CD4-positive, alpha-beta T cell treated with Interleukin-17A for 4 hours (primary cell): Measurements from ENCODE around the gene VIPR2.

ENCODE experiments used
- DNase-seq: peaks from one replicate; pipeline ENCODE4 v3.0.0-alpha.2; 2020; ENCODE audit warnings: mixed read lengths

The VIPR2 gene

DNA sequence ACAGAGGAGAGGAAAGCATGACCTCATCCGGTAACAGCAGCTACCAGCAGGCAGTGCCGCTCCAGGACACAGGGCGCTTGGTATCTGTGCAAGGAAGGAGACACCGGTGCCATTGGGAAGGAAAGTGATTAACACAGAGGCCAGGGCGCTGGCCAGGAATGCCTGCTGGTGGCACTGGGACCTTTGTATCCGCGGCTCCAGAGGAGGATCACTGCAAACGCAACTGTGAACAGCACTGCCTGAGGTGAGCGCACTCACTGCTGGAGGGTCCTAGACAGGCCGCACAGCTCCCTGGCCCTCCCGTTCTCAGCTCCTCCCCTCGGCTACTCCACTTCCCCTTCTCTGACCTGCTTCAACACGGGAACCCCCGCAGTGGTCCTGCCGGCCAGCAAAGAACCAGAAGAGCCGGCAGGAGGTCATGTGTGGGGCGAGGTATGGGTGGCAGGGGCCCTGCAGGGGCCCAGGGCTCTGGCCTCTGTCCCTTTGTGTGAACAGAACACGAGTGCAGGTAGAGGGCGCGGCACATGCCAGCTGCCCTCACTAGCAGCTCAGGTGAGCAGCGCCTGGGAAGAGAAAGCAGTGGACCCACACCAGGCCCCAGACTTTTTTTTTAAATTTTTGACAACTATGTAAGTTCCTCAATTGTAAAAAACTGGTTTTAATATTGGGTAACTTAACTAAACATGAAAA is 107.6 kb downstream of the VIPR2 start:
- no peak for DNase-seq

- no peak for DNase-seq
Measured at GRCh38 chr7:159035571-159036073, 109.0 kb downstream of the VIPR2 start.

DNA sequence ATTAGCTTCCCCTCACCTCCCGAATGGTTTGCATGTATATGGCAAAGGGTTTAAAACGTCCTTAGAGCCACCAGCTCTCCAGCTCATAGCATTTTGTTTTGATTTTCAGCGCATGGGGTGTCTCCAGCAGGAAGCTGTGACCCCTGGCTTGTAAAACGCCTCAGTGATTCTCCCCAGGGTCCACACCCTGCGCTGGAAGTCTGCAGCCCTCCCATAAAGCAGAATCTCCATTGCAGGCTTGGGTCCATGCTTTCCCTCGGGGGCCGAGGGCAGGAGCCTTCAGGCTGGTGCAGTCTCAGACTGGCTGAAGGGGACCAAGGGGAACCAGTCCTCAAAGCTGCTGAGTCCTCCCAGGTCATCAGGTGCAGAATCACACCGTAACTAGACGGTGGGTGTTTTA is 109.7 kb downstream of the VIPR2 start:
- DNase-seq: no peak

DNA sequence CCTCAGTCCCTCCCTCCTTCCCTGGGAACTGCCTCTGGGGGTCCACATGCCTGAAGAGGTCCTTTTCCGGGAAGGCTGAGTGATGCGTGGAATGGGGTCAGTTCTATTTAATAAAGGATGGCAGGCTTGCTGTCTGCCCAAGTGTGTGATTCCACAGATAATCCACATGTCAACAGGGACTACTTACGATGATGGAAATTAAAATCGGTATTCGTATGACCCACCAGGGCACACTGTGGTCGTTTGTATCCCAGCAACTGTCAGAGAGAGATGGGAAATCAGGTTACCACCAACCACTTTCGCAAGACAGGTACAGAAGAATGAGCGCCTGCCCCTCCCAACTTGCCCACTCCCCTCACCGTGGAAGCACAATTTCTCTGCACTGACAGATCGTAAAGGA is 110.3 kb downstream of the VIPR2 start:
- DNase-seq: no peak

GRCh38 chr7:159033956-159034355 is 110.7 kb downstream of the VIPR2 start:
- no peak for DNase-seq

GRCh38 chr7:159033473-159033825 is 111.2 kb downstream of the VIPR2 start:
- no peak for DNase-seq

- no peak for DNase-seq
Measured at GRCh38 chr7:159032753-159033472, 111.8 kb downstream of the VIPR2 start.

DNA sequence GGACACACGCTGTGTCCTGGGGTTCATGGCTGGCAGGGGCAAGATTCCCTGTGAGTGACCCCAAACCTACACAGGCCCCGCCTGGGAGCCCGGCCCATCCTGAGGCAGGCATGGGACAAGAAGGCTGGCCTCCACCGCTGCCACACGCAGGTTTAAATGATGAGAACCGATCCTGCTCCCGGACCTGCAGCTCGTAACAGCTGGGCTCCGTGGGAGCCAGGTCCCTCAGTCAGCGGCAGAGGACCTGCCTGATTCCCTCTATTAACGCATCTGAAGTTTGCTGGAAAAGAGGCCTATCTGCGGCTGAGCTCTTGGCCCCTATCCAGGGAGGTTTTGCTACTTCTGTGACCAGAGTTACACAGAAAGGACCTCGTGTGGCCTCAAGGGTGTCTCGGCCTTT is 112.3 kb downstream of the VIPR2 start:
- no peak for DNase-seq

GRCh38 chr7:159031750-159032149 is 112.9 kb downstream of the VIPR2 start:
- DNase-seq: no peak

GRCh38 chr7:159031135-159031701 is 113.4 kb downstream of the VIPR2 start:
- DNase-seq: no peak

- DNase-seq: peak; percentile 24
Measured at GRCh38 chr7:159030490-159031134, 114.1 kb downstream of the VIPR2 start.

- DNase-seq: no peak
Measured at GRCh38 chr7:159028508-159029401, 115.9 kb downstream of the VIPR2 start.

- DNase-seq: no peak
Measured at GRCh38 chr7:159027789-159028507, 116.7 kb downstream of the VIPR2 start.

GRCh38 chr7:159027056-159027788 is 117.4 kb downstream of the VIPR2 start:
- no peak for DNase-seq

DNA sequence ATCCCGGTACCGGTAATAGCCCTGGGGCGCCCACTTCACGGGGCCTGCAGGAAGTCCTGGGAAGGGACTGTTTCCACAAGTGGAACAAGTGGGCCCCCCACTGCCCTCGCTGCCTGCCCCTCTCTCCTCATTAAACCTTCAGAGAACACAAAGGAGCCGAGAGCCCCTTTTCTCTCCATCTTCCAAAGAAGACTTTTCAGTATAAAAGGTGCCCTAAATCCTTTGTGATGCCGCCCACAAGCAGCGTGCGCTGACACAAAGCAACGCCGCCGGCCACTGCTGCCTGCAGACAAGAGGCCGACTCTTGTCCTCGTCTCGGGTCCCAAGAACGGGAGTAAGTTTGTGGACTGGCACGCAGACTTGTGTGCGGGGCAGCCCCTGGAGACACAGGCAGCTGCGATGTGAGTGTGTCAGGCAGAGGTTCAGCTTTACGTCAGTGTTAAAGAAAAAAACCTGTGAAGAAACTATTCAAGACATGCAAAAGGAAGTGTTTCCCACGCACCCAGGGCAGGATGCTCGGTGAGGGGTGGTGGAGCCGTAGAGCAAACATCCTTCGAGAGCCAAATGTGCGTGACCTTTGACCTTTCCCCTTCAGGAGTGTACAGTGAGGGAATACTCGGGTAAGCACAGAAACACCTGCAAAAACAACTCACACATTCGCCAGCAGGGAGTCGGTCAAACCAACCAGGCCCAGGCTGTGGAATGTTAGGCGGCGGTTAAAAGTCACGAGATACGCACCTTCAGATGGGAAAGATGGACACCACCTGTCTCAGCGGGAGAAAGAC is 118.2 kb downstream of the VIPR2 start:
- DNase-seq: peak; percentile 22

GRCh38 chr7:159025161-159025779 is 119.4 kb downstream of the VIPR2 start:
- DNase-seq: no peak

- DNase-seq: no peak
Measured at GRCh38 chr7:159024280-159024951, 120.3 kb downstream of the VIPR2 start.

DNA sequence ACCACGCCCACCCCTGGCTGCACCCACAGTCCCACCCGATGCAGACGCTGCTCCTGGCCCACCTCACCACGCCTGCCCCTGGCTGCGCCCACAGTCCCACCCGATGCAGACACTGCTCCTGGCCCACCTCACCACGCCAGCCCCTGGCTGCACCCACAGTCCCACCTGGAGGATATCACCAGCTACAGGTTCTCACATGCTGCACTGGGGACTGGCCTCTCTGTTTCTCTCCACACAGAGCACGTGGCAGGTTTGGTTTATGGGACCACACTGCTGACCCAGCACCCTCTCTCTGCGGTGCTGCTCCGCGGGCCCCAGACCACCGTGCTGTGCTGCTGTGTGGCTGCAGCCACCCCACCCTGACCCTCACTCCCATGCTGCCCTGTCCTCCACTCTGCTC is 120.9 kb downstream of the VIPR2 start:
- DNase-seq: no peak

- DNase-seq: no peak
Measured at GRCh38 chr7:159023206-159023605, 121.5 kb downstream of the VIPR2 start.
